Measurements from ENCODE around the gene ACTR3C.
"Not testable (repeated sequence)": the region's sequence is repeated elsewhere in the genome, so short reads cannot be mapped to it uniquely, and the experiment has no call there.

DNA sequence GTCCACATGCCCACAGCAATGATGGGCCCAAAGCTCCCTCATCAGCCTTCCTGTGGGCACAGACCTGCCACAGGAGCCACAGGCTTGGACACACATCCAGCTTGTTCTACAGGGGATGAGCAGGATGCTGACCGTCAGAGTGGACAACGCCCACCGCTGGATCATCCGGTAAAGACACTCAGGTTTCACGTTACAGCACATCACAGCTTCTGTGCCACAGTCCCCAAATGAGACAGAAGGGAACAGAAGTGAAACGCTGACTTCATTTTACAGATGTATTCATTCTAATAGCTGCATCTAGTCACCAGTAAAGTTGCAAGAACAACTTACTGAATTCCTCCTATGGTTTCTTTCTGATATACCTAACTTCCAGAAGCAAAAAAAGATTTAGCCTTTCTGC is 33.0 kb downstream of the ACTR3C start:
- TF ChIP-seq, protein P1, sequence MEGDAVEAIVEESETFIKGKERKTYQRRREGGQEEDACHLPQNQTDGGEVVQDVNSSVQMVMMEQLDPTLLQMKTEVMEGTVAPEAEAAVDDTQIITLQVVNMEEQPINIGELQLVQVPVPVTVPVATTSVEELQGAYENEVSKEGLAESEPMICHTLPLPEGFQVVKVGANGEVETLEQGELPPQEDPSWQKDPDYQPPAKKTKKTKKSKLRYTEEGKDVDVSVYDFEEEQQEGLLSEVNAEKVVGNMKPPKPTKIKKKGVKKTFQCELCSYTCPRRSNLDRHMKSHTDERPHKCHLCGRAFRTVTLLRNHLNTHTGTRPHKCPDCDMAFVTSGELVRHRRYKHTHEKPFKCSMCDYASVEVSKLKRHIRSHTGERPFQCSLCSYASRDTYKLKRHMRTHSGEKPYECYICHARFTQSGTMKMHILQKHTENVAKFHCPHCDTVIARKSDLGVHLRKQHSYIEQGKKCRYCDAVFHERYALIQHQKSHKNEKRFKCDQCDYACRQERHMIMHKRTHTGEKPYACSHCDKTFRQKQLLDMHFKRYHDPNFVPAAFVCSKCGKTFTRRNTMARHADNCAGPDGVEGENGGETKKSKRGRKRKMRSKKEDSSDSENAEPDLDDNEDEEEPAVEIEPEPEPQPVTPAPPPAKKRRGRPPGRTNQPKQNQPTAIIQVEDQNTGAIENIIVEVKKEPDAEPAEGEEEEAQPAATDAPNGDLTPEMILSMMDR (IDR thresholded peaks at IDR 0.05), result not testable (repeated sequence)
- not testable (repeated sequence) for TF ChIP-seq POLR2A (IDR thresholded peaks at IDR 0.05)
